GM13977 (cell line): ENCODE results near the gene LEMD3.

Experiments used
- DNase-seq: peaks from one replicate; pipeline ENCODE4 v3.0.0; 2012; ENCODE audit warnings: low spot score
- in situ Hi-C: fragments of 300-500 bp; cut with MboI; formaldehyde crosslinking; loops from one replicate; pipeline ENCODE4 v1.12.0; 2022; ENCODE audit warnings: low sequenced_read_pairs, low pct_unique_long_range_greater_than_20kb, mixed read lengths, inconsistent platforms; ENCODE audit not compliant: unreplicated experiment
- TF ChIP-seq, protein P1 (sequence below): IDR thresholded peaks from 2 replicates; pipeline ENCODE4 v1.5.1; 2012; ENCODE audit warnings: mild to moderate bottlenecking, control low read depth; ENCODE audit not compliant: insufficient read depth; ENCODE audit errors: extremely low read depth, missing control alignments

LEMD3 gene

DNA sequence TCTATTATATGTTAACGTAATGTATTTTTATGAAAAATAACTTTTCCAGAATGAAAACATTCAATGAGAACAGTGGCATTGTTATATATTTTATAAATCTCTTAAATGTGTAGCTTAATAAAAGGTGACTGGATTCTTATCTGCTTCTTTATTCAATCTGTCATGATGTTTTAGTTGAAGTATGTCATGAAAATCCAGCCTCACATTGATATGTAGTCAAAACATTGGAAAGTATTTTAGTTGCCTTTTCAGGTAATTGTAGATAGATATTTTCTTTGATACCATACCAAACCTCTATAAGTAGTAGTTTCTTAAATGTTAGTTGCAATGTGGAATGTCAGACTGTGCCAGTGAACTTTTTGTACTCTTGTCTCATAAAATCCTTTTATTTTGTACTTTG lies 67.8 kb downstream of the LEMD3 start:
- in situ Hi-C loops = loop anchor here (25.0 kb wide), 1 partner anchor 350 kb away; no protein-coding TSS in a partner anchor
- TF ChIP-seq, protein P1, sequence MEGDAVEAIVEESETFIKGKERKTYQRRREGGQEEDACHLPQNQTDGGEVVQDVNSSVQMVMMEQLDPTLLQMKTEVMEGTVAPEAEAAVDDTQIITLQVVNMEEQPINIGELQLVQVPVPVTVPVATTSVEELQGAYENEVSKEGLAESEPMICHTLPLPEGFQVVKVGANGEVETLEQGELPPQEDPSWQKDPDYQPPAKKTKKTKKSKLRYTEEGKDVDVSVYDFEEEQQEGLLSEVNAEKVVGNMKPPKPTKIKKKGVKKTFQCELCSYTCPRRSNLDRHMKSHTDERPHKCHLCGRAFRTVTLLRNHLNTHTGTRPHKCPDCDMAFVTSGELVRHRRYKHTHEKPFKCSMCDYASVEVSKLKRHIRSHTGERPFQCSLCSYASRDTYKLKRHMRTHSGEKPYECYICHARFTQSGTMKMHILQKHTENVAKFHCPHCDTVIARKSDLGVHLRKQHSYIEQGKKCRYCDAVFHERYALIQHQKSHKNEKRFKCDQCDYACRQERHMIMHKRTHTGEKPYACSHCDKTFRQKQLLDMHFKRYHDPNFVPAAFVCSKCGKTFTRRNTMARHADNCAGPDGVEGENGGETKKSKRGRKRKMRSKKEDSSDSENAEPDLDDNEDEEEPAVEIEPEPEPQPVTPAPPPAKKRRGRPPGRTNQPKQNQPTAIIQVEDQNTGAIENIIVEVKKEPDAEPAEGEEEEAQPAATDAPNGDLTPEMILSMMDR = no peak
- no peak for DNase-seq

DNA sequence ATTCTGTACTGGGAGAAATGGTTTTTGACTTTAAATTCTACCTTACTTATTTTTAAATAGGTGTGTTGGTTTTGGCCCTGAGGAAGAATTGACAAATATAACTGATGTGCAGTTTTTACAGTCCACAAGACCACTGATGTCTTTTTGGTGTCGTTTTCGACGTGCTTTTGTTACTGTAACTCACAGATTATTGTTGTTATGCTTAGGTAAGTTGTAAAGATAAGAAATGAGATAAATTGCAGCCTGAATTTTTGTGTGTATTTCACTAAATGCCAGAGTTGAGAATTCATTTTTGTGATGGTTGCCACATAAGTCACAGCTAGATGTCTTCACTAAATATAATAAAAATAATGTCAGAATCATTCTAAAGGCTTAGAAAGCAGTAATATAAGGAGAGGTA lies 69.2 kb downstream of the LEMD3 start:
- DNase-seq = no peak
- TF ChIP-seq, protein P1 = no peak
- in situ Hi-C loops = loop anchor here (25.0 kb wide), 1 partner anchor 351 kb away; no protein-coding TSS in a partner anchor

DNA sequence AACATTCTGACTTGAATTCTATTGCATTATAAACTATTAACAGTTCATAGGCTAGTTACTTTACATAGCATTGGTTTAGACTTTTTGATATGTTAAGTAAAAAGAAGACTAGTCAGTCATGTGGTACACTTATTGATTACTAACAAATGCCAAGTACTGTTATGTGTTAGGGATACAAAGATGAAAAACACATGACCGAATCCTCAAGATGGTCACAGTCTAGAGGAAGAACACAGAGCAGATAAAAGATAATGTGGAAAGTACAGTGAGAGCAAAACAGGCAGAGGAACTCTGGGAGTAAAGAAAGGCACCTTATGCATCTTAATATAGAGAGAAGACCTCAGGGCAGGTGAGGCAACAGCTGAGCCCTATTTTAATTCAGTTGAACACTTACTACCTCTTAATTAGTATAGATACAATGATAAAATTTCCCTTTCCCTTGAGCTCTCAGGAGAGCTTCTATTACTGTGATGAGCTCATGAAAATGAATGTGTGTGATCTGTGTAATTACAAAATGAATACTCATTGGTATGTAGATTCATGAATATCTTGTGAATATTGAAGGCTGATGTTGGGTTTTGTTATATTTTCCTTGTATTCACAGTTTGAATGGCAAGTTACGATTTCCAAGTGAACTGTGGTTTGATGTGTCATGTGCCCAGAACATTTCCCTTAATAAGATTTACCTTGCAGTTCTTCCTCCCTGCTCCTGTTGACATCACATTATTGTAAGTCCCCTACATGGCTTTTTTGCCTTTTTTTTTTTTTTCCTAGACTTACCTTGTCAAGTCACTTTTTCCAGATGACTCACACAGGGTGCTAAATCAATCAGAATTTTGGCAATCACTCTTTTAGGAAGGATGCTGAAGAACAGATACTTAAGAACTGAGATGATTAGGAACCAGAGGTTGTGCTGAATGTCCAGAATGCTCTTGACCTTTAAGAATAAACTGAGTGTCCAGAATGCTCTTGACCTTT lies 79.6 kb downstream of the LEMD3 start:
- no peak for DNase-seq
- in situ Hi-C loops = loop anchor here (25.0 kb wide), 1 partner anchor 362 kb away; no protein-coding TSS in a partner anchor
- TF ChIP-seq, protein P1 = no peak

DNA sequence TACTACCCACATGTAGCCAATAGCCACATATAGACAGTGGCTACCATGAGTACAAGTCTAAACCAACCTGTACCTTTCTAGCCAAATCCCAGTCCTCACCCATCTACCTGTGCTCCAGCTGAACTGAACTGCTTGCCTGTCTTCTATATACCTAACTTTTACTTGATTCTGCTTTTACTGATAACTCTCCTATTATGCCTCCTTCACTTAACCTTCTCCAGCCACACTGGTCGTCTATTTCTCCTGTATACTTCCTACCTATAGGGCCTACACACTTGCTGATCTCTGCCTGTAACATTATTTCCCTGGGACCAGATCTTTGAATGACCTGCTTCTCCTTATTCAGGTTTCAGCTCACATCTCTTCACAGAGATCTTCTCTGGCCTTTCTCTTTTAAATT lies 83.1 kb downstream of the LEMD3 start:
- DNase-seq = no peak
- TF ChIP-seq, protein P1 = no peak
- in situ Hi-C loops = no loop called here

DNA sequence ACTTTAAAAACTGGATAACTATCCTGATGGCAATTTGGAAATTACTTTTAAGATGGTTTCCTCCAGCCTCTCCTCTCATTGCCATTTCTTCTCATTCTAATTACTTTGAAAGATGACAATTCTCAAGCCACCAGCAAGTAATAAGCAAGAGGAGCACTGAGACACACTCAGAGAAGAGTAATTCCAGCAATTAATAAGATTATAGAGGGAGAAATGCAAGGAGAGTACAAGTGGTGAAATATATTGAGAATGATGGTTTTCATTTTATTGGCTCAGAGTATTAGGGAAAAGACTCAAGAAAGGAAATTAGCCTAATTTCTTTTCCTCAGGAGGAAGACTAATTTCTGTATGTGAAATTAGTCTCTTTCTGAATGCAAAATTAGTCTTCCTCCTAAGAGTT lies 88.6 kb downstream of the LEMD3 start:
- in situ Hi-C loops = no loop called here
- no peak for DNase-seq
- TF ChIP-seq, protein P1 = no peak

DNA sequence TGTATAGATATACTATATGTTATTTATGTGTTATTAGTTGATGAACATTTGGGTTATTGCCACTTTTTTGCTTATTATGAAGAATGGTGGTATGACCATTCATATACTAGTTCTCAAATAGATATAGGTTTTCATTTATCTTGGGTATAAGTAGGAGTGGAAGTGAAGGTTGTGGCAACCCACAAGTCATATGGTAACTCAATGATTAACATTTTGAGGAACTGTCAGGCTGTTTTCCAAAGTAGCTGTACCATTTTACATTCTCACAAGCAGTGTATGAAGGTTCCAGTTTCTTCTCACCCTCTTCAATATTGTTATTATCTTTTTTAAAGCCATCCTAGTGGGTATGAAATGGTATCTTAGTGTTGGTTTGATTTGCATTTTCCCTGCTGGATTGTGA lies 90.1 kb downstream of the LEMD3 start:
- in situ Hi-C loops = no loop called here
- DNase-seq = no peak
- TF ChIP-seq, protein P1 = no peak
